Stimulated activated CD4-positive, alpha-beta T cell treated with anti-CD3 and anti-CD28 coated beads, Interleukin-4, amount 100 ng/mL, for 48 hours (primary cell): ENCODE results near the gene ZNF264.

Experiments used
- DNase-seq, 2 donors: peaks; one replicate each; pipeline ENCODE4 v3.0.0-alpha.2; 2020; ENCODE audit warnings: low read depth in 2 of 2

Gene ZNF264

DNA sequence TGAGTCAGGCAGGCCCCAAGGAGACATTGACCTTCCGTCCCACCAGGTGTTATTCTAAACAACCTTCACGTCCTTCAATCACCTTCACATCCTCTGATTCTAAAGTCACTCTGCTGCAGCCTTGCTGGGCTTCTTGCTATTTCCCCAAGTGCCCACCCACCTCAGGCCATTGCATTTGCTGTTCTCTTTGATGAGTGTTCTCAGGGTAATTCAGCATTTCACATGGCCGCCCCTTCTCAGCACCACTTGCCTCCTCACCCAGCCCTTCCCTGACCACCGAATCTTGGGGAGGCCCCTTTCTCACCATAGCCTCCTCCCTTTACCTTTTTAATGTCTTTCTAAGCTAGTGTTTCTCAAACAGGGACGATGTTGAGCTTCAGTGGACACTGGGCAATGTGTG lies 53.8 kb downstream of the ZNF264 start:
- no peak for DNase-seq

DNA sequence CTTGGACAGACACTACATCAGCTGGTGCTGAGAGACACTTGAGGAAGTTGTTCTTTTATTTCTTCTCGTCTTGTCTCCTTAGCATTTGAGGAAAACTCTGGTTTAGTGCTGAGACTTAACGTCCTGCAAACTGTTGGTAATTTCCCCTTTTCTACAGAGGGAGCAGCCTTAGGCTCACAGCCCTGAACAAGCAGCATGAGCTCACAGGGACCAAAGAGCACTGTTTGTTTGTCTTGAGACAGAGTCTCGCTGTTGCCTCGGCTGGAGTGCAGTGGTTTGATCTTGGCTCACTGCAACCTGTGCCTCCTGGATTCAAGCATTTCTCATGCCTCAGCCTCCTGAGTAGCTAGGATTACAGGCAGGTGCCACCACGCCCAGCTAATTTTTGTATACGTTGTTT lies 54.7 kb downstream of the ZNF264 start:
- no peak for DNase-seq

DNA sequence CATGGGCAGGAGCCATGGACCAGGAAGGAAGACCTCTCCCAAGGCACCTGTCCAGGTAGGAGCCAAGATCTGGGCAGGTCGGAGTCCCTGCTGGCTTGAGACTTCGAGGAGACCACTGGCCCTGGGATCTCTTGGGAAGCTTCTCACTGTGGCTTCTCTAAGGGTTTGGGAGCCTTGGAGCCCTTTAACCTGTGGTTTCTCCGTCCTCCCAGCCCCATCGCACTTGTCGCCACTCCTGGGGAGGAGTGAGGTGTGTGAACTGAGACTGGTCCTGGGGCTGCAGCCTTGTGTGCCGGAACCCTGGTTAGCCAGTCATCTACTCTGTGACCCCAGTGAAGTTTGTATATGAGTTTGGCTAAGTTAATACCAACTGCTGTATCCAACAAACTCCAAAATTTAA lies 57.3 kb downstream of the ZNF264 start:
- DNase-seq, result no peak

DNA sequence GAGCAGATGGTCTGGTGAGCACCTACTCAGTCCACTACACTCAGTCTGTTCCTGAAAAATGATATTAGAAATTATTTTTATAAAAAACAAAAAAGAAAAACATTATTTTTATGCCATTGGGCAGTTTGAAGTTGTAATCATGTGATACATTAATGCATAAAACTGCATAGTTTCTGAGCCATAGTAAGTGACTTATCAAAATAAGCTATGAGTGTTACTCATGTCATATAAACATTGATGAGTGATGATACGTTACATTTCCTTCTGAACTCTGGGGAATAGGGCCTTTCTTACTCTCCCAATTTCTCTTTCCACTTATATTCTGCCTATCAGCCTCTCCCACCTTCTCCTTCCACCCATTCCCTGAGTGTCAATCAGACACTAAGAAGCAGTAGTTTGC lies 58.0 kb downstream of the ZNF264 start:
- no peak for DNase-seq

DNA sequence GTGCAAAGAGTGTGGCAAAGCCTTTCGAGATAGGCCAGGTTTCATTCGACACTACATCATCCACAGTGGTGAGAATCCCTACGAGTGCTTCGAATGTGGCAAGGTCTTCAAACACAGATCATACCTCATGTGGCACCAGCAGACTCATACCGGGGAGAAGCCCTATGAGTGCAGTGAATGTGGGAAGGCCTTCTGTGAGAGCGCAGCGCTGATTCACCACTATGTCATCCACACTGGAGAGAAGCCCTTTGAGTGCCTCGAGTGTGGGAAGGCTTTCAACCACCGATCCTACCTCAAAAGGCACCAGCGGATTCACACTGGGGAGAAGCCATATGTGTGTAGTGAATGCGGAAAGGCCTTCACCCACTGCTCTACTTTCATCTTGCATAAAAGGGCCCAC lies 62.5 kb downstream of the ZNF264 start:
- DNase-seq, result peak in 1 of 2 donors; percentile 17

DNA sequence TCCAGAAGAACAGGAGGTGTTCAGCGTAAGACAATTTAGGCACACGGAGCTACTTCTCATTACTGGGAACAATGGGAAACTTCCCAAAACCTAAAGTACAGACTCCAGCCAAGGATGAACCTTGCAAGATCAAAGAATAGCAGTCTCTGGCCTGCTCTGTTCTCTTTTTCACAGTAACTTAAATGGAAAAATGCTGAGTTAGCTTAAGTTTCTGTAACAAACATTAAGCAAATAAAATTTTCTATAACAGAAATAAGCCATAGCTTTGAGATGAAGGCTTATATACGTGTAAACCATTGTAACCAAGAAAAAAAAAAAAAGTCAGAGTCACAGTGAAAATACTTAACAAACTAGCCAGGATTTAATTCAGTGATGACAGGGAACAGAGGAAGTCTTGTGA lies 70.7 kb downstream of the ZNF264 start:
- DNase-seq, result no peak

DNA sequence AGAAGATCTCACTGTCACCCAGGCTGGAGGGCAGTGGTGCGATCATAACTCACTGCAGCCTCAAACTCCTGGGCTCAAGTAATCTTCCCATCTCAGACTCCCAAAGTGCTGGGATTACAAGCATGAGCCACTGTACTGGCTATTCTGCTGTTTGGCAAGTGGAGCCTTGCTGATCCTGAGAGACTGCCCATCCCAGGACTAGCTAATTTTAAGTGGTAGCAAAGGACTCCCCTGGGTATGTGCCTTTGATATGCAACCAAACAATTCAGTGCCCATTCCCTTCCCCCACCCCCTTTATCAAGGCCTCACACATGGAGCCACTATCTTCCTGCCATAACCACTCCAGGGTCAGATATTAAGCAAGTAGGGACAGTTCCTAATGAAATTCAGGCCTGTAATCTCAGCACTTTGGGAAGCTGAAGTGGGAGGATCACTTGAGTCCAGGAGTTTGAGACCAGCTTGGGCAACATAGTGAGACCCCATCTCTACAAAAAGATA lies 72.0 kb downstream of the ZNF264 start:
- no peak for DNase-seq

DNA sequence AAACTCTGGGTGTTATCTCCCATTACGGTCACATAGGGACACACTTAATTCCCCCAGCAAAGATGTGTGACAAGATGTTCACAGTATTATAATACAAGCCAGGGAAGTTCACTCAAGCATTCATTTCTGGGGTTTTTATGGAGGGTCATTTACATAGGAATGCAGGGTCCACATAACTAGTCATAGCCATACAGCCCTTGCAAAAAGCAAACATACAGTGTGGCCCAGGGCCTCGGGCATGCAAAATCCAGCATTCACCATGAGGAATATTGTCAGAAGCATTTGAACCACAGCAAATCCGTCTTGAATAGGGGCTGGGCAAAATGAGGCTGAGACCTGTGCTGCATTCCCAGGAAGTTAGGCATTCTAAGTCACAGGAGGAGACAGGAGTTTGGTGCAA lies 76.0 kb downstream of the ZNF264 start:
- DNase-seq, result no peak

DNA sequence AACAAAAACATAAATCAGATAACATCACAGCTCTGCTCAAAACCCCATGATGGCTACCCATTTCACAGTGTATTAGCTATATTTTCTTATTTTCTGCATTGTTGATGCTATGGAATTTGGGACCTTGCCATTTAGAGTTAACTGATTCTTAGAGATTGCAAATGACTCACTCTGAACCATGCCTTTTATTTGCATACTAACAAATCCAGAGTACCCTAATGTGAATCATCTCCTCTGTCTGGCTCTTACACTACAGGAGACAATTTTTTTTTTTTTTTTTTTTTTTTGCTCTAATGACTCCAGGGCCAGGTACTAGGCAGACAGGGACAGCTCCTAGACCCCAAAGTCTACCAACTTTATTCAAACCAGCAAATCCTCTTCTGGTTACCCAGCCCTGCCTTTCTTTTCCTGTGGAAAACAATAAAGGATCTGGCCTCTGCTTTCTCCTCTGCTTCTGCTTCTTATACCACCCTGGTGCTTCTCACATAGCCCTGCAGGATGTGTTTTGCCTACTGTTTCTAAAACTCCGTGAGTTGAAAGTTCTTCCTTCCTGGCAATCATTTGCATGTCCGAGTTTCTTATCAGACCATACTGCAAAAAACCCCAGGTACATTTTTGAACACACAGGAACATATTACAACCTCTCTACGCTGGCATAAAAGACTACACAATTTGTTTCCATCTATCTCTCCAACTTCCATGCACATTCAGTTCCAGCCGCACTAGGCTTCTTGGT lies 78.4 kb downstream of the ZNF264 start:
- no peak for DNase-seq

DNA sequence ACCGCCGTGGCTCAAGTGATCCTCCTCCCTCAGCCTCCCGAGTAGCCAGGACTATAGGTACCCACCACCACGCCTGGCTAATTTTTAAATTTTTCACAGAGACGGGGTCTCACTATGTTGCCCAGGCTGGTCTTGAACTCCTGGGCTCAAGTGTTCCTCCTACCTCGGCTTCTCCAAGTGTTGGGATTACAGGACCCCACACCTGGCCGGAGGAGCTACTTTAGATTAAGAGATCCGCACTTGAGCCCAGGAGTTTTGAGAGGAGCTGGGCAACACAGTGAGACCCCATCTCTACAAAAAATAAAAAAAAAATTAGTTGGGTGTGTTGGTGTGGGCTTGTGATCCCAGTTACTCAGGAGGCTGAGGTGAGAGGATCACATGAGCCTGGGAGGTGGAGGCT lies 80.0 kb downstream of the ZNF264 start:
- DNase-seq, result no peak
